Mesenchymal stem cell (in vitro differentiated cells and primary cell): ENCODE results near the gene ZNF750.

Experiments used
- DNase-seq: peaks from one replicate; pipeline ENCODE4 v3.0.0-alpha.2; 2013
- H2AFZ ChIP-seq: one replicate; pipeline ENCODE4 v1.6.1; 2013; ENCODE audit warnings: low read depth, mild to moderate bottlenecking, control low read depth, inconsistent platforms, low read length, moderate library complexity
- H2AK5ac ChIP-seq: 2 replicates; pipeline ENCODE4 v1.6.1; 2013; ENCODE audit warnings: low read length, moderate library complexity, mild to moderate bottlenecking, inconsistent platforms; ENCODE audit not compliant: severe bottlenecking
- H2BK120ac ChIP-seq: one replicate; pipeline ENCODE4 v1.6.1; 2013; ENCODE audit warnings: low read depth, mild to moderate bottlenecking, inconsistent platforms, low read length, moderate library complexity
- H2BK12ac ChIP-seq, 2 experiments: one replicate each; pipeline ENCODE4 v1.6.1; 2013; ENCODE audit warnings: inconsistent platforms in 2 of 2, low read length in 2 of 2, mild to moderate bottlenecking in 2 of 2, moderate library complexity in 2 of 2, control low read depth in 1 of 2
- H2BK15ac ChIP-seq: one replicate; pipeline ENCODE4 v1.6.1; 2013; ENCODE audit warnings: mild to moderate bottlenecking, low read depth, inconsistent platforms; ENCODE audit not compliant: poor library complexity, severe bottlenecking
- H2BK5ac ChIP-seq: 2 replicates; pipeline ENCODE4 v1.6.1; 2013; ENCODE audit warnings: low read depth, mild to moderate bottlenecking, low read length, control low read depth, inconsistent platforms; ENCODE audit not compliant: poor library complexity, severe bottlenecking
- H3K14ac ChIP-seq, 2 experiments: one replicate each; pipeline ENCODE4 v1.6.1; 2013; ENCODE audit warnings: inconsistent platforms in 2 of 2, low read length in 2 of 2, control low read depth in 1 of 2, mild to moderate bottlenecking in 1 of 2, moderate library complexity in 1 of 2
- H3K18ac ChIP-seq, 2 experiments: one replicate each; pipeline ENCODE4 v1.6.1; 2013; ENCODE audit warnings: inconsistent platforms in 2 of 2, low read length in 2 of 2, control low read depth in 1 of 2, low read depth in 1 of 2, mild to moderate bottlenecking in 1 of 2
- H3K23ac ChIP-seq, 2 experiments: one replicate each; pipeline ENCODE4 v1.6.1; 2013; ENCODE audit warnings: inconsistent platforms in 2 of 2, low read length in 2 of 2, mild to moderate bottlenecking in 2 of 2, moderate library complexity in 2 of 2, control low read depth in 1 of 2
- H3K27ac ChIP-seq: 2 replicates; pipeline ENCODE4 v1.5.1; 2013; ENCODE audit warnings: mild to moderate bottlenecking, moderate library complexity, low read length, control low read depth, inconsistent platforms; ENCODE audit not compliant: poor library complexity, severe bottlenecking
- H3K27me3 ChIP-seq, 2 experiments: 2 replicates each; pipeline versions ENCODE4 v1.6.1 to v1.7.0; 2013; ENCODE audit warnings: low read length in 2 of 2, mild to moderate bottlenecking in 2 of 2, moderate library complexity in 2 of 2, control low read depth in 1 of 2, inconsistent platforms in 1 of 2; ENCODE audit not compliant: control insufficient read depth in 1 of 2, insufficient read depth in 1 of 2
- H3K36me3 ChIP-seq, 2 experiments: 2 replicates each; pipeline versions ENCODE4 v1.6.1 to v1.7.0; 2013; ENCODE audit warnings: low read length in 2 of 2, control low read depth in 1 of 2, inconsistent platforms in 1 of 2, low read depth in 1 of 2, mild to moderate bottlenecking in 1 of 2; ENCODE audit not compliant: insufficient read depth in 2 of 2, control insufficient read depth in 1 of 2
- H3K4ac ChIP-seq, 2 experiments: one replicate each; pipeline ENCODE4 v1.6.1; 2013; ENCODE audit warnings: inconsistent platforms in 2 of 2, low read length in 2 of 2, mild to moderate bottlenecking in 2 of 2, moderate library complexity in 2 of 2, control low read depth in 1 of 2, low read depth in 1 of 2
- H3K4me1 ChIP-seq: 2 replicates; pipeline ENCODE4 v1.6.1; 2013; ENCODE audit warnings: low read depth, low read length, control low read depth; ENCODE audit not compliant: control insufficient read depth, insufficient read depth
- H3K4me2 ChIP-seq: 2 replicates; pipeline ENCODE4 v1.6.1; 2013; ENCODE audit warnings: low read length, mild to moderate bottlenecking, inconsistent platforms; ENCODE audit not compliant: poor library complexity, severe bottlenecking
- H3K4me3 ChIP-seq, 2 experiments: 2 replicates each; pipeline versions ENCODE4 v1.5.1 to v1.7.0; 2013; ENCODE audit warnings: low read length in 2 of 2, mild to moderate bottlenecking in 2 of 2, control low read depth in 1 of 2, low read depth in 1 of 2; ENCODE audit not compliant: insufficient read depth in 1 of 2
- H3K79me1 ChIP-seq: replicated peaks from 2 replicates; pipeline ENCODE4 v1.6.1; 2013; ENCODE audit warnings: mild to moderate bottlenecking, control low read depth, low read length, inconsistent platforms; ENCODE audit not compliant: poor library complexity, severe bottlenecking
- H3K9ac ChIP-seq: 2 replicates; pipeline ENCODE4 v1.7.0; 2013; ENCODE audit warnings: mild to moderate bottlenecking, low read length, moderate library complexity
- H3K9me3 ChIP-seq: 2 replicates; pipeline ENCODE4 v1.7.0; 2013; ENCODE audit warnings: mild to moderate bottlenecking, low read length; ENCODE audit not compliant: control insufficient read depth
- H4K8ac ChIP-seq: one replicate; pipeline ENCODE4 v1.6.1; 2013; ENCODE audit warnings: inconsistent platforms, mild to moderate bottlenecking, low read length, moderate library complexity
- H4K91ac ChIP-seq: one replicate; pipeline ENCODE4 v1.6.1; 2013; ENCODE audit warnings: mild to moderate bottlenecking, low read length, inconsistent platforms
- WGBS: methylation state at CpG from one replicate; pipeline ENCODE4 v1.1.7; 2013; ENCODE audit warnings: mixed read lengths; 5-methylcytosine and 5-hydroxymethylcytosine counted together

ZNF750 gene

GRCh38 chr17:82820278-82821251 lies 19.3 kb downstream of the ZNF750 start:
- no peak overlapping the region for H3K23ac ChIP-seq
- no peak overlapping the region for H3K14ac ChIP-seq
- H2BK15ac ChIP-seq, result no peak overlapping the region
- no peak overlapping the region for H3K4ac ChIP-seq
- H3K79me1 ChIP-seq, result peaks cover 20% of the 10 kb centered on the region
- H4K91ac ChIP-seq, result no peak overlapping the region
- peaks cover 33 to 61% of the 10 kb centered on the region in 2 experiments for H3K36me3 ChIP-seq
- H3K27me3 ChIP-seq, result no peaks in the 10 kb centered on the region
- no peak overlapping the region for H2BK120ac ChIP-seq
- no peak overlapping the region for H2AFZ ChIP-seq
- WGBS, result 99% methylated on average over 5 of the region's 5 CpGs
- no peak for DNase-seq
- no peak overlapping the region for H3K27ac ChIP-seq
- H3K4me1 ChIP-seq, result no peaks in the 10 kb centered on the region
- no peak overlapping the region for H2BK12ac ChIP-seq
- peak overlapping the region in 1 of 2 experiments; percentile 24 for H3K4me3 ChIP-seq
- no peak overlapping the region for H4K8ac ChIP-seq
- no peak overlapping the region for H3K4me2 ChIP-seq
- H3K9ac ChIP-seq, result no peak overlapping the region
- H2BK5ac ChIP-seq, result no peak overlapping the region
- H3K9me3 ChIP-seq, result peaks cover 27% of the 10 kb centered on the region
- no peak overlapping the region for H2AK5ac ChIP-seq
- no peak overlapping the region for H3K18ac ChIP-seq

- H3K27ac ChIP-seq, result no peak overlapping the region
- no peaks in the 10 kb centered on the region for H3K27me3 ChIP-seq
- H3K9ac ChIP-seq, result no peak overlapping the region
- H3K79me1 ChIP-seq, result peaks cover 14% of the 10 kb centered on the region
- no peak overlapping the region for H2BK15ac ChIP-seq
- H3K4me1 ChIP-seq, result no peaks in the 10 kb centered on the region
- no peak overlapping the region for H4K8ac ChIP-seq
- H2AFZ ChIP-seq, result no peak overlapping the region
- H3K14ac ChIP-seq, result no peak overlapping the region
- H3K23ac ChIP-seq, result no peak overlapping the region
- no peak overlapping the region for H2BK12ac ChIP-seq
- no peak overlapping the region for H3K4me3 ChIP-seq
- H3K9me3 ChIP-seq, result peaks cover 27% of the 10 kb centered on the region
- no peak overlapping the region for H3K4ac ChIP-seq
- no peak overlapping the region for H3K4me2 ChIP-seq
- no peak for DNase-seq
- WGBS, result 99% methylated on average over 5 of the region's 5 CpGs
- no peak overlapping the region for H4K91ac ChIP-seq
- no peak overlapping the region for H2BK5ac ChIP-seq
- H3K18ac ChIP-seq, result no peak overlapping the region
- no peak overlapping the region for H2BK120ac ChIP-seq
- H3K36me3 ChIP-seq, result peaks cover 47 to 78% of the 10 kb centered on the region in 2 experiments
- no peak overlapping the region for H2AK5ac ChIP-seq
Measured at GRCh38 chr17:82817947-82818346, 21.9 kb downstream of the ZNF750 start.

- no peak overlapping the region for H3K4ac ChIP-seq
- H3K9ac ChIP-seq, result no peak overlapping the region
- H3K4me2 ChIP-seq, result no peak overlapping the region
- no peak overlapping the region for H2BK15ac ChIP-seq
- H3K18ac ChIP-seq, result no peak overlapping the region
- 100% methylated on average over 3 of the region's 7 CpGs for WGBS
- no peak overlapping the region for H3K4me3 ChIP-seq
- no peak overlapping the region for H3K23ac ChIP-seq
- no peak for DNase-seq
- no peak overlapping the region for H2BK5ac ChIP-seq
- no peak overlapping the region for H3K27ac ChIP-seq
- H2BK12ac ChIP-seq, result no peak overlapping the region
- H3K4me1 ChIP-seq, result no peaks in the 10 kb centered on the region
- H3K27me3 ChIP-seq, result no peaks in the 10 kb centered on the region
- no peak overlapping the region for H4K8ac ChIP-seq
- H3K36me3 ChIP-seq, result peaks cover 49 to 78% of the 10 kb centered on the region in 2 experiments
- peaks cover 7% of the 10 kb centered on the region for H3K79me1 ChIP-seq
- no peak overlapping the region for H2AFZ ChIP-seq
- H3K9me3 ChIP-seq, result peaks cover 24% of the 10 kb centered on the region
- no peak overlapping the region for H4K91ac ChIP-seq
- no peak overlapping the region for H2AK5ac ChIP-seq
- no peak overlapping the region for H3K14ac ChIP-seq
- H2BK120ac ChIP-seq, result no peak overlapping the region
Measured at GRCh38 chr17:82816358-82816757, 23.5 kb downstream of the ZNF750 start.

- H3K27ac ChIP-seq, result no peak overlapping the region
- H3K9me3 ChIP-seq, result peaks cover 19% of the 10 kb centered on the region
- no peak overlapping the region for H4K8ac ChIP-seq
- H2BK12ac ChIP-seq, result no peak overlapping the region
- peaks cover 4% of the 10 kb centered on the region for H3K79me1 ChIP-seq
- no peak overlapping the region for H4K91ac ChIP-seq
- no peaks in the 10 kb centered on the region for H3K4me1 ChIP-seq
- no peak for DNase-seq
- no peak overlapping the region for H2BK120ac ChIP-seq
- no peak overlapping the region for H3K23ac ChIP-seq
- no peak overlapping the region for H3K9ac ChIP-seq
- no peak overlapping the region for H2BK5ac ChIP-seq
- H3K4ac ChIP-seq, result no peak overlapping the region
- no peak overlapping the region for H3K14ac ChIP-seq
- no peak overlapping the region for H3K4me2 ChIP-seq
- H3K4me3 ChIP-seq, result no peak overlapping the region
- H3K36me3 ChIP-seq, result peaks cover 51 to 80% of the 10 kb centered on the region in 2 experiments
- no peak overlapping the region for H2AK5ac ChIP-seq
- H3K27me3 ChIP-seq, result no peaks in the 10 kb centered on the region
- no peak overlapping the region for H2BK15ac ChIP-seq
- no peak overlapping the region for H3K18ac ChIP-seq
- H2AFZ ChIP-seq, result no peak overlapping the region
- WGBS, result 89% methylated on average over 12 of the region's 13 CpGs
Measured at GRCh38 chr17:82815790-82816305, 24.0 kb downstream of the ZNF750 start.
